Stimulated activated CD8-positive, alpha-beta memory T cell treated with anti-CD3 and anti-CD28 coated beads, Interleukin-7, amount 100 ng/mL, for 24 hours (primary cell): ENCODE results near the gene DDX41.
A peak's percentile ranks its signal among the peaks of the same experiment; 100 is the strongest.

Source experiments
- DNase-seq: peaks from one replicate; pipeline ENCODE4 v3.0.0-alpha.2; 2020; ENCODE audit warnings: low read depth

Gene DDX41

DNA sequence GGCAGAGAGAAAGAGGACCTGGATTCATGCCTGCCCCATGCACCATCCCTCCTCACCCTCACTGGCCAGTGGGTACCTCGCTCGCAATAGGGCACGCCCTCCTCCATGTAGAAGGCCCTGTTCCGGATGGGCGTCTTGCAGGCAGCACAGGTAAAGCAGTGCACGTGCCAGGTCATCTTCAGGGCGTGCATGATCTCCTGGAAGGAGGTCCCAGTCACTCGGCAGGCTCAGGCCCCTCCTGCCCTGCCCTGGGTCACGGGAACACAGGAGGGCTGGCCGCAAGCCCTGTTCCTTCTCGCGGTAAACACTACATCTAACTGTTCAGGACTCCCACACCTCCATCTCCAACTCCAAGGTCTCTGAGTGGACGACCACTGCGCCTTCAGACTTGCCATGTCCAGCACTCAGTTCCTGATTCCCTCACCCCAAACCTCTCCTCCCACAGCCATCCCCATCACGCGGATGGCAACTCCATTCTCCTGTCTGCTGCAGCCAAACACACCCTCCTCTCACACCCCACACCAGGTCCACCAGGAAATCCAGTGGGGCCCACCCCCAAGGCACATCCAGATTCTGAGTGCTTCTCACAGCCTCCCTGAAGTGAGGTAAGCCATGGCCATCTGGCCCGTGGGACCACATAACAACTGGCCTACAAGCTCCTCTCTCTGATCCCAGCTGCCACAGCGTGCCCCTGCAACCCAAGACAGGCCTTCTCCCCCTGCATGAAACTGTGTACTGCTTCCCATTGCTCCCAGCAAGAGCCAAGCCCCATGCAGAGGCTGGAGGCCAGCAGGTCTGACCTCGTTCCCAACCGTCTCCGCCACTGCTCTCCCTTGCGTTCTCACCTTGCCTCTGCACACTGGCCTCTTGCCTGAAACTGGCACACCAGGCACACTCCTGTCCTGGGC is 32.5 kb downstream of the DDX41 start:
- no peak for DNase-seq

DNA sequence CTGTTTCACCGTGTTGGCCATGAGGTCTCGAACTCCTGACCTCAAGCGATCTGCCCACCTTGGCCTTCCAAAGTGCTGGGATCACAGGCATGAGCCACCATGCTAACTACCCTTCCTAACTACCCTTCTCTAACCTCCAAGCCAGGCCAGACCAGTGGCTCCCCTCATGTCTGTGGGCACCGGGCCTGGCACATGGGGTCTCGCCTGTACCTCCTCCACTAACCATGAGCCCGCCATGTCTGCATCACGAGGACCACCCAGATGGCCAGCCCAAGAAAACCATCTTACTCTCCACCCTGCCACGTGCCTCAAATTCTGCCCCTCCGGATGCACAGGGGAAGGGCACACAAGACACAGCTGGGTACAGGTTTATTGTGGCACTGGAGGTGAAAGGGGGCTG is 33.7 kb downstream of the DDX41 start:
- no peak for DNase-seq

DNA sequence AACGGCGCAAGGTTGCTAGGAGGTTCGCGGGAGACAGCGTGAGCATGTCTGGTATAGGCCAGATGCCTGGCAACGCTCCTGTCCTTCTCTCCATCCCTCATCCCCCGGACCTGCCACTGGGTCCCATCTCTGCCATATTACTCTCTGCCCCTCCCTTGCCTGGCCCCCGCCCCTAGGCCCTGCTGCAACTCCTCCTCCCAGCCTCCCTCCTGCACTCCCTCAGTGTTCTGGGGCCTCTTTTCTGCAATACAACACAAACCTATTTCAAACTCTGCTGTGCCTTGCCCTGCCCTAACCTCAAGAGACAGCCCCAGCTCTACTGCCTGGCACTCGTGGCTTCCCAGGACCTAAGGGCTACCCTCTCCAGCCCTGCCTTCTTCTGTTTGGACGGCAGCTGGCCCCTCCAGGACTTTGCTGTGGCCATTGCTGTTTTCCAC is 34.4 kb downstream of the DDX41 start:
- DNase-seq, result no peak

DNA sequence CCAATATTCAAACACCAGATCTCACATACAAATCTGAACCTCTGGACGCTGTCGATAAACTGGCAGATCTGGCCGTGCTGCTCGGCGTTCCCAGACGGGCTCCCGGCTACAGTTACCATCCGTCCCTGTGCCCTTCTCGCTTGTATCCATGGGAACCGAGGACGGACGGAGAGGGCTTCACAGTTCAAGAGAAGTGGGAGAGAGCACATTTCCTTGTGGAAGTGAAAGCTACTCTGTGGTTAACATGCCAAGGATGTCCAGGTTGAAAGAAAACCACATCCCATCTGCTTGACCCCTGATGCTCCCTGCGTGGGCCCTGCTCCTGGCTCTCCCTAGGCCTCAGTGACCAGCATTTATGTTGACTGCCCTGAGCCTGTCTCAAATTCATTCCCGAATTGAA is 37.0 kb downstream of the DDX41 start:
- DNase-seq, result no peak

DNA sequence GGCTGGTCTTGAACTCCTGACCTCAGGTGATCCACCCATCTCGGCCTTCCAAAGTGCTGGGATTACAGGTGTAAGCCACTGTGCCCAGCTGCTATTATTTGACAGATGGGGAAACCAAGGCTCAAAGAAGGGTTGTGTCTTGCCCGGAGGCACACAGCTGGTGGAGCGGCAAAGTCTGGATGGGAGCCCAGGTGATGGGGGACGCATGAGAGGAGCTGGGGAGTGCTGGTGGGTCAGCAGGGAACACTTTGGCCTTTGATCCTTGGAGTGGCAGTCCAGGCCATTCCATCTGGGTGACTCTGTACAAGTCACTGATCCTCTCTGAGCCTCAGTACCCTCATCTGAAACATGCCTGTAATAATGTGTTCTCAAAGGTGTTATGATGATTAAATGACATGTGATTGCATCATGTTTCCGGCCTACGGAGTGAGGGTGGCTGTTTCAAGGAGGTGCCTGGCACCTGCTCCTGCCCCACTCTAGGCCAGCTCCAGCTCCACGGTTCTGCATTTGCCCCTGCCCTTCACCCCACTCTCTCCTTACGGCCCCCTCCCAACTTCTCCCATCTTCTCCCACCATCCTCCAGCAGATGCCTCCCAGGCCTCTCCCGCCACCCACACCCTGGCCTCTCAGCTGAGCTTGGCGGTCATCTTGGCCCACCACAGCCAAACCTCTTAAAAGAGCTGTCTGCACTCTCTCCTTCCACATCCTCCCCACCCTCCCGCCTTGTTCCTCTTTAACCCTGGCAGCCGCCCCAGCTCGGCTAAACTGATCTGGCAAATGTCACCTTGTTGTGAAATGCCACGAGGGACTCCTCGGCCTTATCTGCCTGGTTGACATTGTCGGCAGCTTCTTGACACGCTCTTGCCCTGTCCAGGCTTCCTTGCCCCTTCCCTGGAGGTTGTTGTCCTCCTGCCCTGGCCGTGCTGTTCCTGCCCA is 37.8 kb downstream of the DDX41 start:
- no peak for DNase-seq

GRCh38 chr5:177477701-177478477 is 38.9 kb downstream of the DDX41 start:
- no peak for DNase-seq

- no peak for DNase-seq
Measured at GRCh38 chr5:177476531-177477233, 40.1 kb downstream of the DDX41 start.

DNA sequence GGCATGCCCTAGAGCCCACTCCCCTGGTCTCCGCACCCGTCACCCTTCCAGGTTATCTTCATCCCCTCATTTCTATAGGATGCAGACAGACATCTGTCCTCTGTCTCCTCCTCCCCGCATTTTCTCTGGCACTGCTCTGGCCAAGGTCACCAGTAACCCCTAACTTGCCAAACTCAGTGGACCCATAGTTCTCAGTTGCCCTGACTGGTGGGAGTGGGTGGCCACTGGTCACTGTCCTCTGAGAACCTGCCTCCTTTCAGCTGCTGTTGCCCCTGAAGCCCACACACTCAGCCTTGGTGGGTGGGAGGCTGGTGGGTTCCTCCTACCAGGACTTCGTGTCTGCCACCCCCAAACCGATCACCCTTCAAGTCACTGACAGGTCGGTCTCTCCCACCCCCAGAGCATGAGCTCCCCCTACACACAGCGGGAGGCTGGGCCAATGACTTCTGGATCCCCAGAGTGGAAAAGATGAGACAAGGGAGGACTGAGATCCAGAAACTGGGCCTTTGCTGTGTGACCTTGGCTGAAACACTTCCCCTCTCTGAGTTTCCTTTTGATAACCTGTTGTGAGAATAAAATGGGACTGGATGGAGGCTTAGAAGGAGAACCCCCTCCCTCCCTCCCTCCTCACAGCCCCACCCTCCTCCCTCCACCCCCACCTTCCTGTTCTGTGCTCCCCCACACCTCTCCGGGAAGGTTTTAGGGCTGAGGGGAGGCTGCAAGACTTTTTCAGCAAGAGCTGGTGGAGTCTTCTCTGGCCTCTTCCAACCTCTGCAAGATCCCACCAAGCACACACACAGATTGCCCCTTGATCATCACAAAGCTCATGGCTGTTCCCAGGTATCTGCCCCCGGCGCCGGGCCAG is 41.0 kb downstream of the DDX41 start:
- no peak for DNase-seq

- DNase-seq, result no peak
Measured at GRCh38 chr5:177474846-177475562, 41.8 kb downstream of the DDX41 start.

GRCh38 chr5:177474002-177474476 is 42.7 kb downstream of the DDX41 start:
- DNase-seq, result no peak

DNA sequence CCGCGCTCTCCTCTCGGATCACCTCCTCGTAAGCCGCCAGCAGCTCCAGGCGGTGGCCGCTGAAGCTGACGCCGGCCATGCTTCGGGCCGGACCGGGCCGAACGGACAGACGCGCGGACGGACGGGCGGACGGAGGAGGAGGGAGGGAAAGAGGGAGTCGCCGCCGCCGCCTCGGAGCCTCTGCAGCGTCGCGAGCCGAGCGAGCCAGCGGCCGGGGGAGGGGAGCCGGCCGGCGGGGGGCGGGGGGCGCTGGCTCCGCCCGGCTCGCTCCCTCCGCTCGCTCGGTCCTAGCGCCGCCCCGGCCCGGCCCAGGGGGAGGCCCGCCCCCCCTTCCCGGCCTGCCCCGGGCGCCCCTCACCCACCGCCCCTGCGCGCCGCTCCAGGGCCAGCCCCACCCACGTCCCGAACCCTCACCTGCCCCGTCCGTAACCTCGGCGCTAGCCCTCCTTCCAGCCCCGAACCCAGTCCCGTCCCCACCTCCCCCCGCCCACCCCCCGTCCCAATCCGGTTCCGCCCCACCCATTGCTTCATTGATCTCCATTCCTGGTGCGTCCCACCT is 43.2 kb downstream of the DDX41 start, which contains the start of gene DBN1:
Gene DBN1 (minus strand): TSS at position 192 of the 559 bp plus-strand sequence. CDS start 113 bp downstream, at position 79.
- no peak for DNase-seq

DNA sequence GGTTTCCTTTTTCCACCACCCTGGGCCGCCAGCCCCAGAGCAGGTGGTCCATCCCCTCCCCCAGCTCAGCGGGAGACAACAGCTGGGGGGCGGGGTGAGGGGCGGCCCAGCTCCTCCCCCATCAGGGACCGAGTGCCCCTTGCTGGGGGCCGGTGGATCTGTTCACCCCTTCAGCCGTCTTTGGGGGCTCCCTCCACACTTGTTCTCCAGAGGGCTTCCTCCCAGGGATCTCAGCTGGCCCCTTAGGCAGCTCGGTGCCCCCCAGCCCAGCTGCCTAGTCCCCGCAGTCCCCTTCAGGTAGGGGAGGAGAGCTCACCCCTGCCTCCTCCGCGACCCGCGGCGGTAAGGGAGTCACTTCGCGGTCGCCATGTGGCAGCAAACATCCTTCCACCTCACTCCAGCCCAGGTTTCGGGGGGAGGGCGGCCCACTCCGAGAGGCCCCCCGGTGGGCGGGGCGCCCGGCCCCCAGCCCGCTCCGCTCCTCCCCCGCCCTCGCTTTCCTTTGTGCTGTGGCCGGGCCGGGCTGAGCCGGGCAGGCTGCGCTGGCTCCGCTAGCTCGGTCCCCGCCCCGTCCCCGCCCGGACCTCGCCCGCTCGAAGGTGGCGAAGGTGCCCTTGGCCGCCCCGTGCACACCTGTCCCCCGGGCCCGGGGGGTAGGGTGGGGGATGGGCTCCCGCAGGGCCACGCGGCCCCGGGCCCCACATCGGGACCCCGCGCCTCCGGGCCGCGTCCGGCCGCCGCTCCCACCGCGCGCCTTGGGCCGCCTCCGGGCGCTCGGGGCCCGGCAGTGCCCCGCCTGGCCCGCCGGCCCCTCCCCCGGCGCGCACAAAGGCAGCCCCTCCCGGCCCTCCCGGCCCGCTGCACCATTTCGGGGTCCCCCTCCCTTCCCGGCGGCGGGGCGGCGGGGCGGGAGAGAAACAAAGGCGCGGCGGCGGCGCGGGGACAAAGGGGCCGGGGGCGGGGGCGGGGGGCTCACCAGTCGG is 44.0 kb downstream of the DDX41 start:
- peak; percentile 48 for DNase-seq

- no peak for DNase-seq
Measured at GRCh38 chr5:177471610-177472356, 45.0 kb downstream of the DDX41 start.

DNA sequence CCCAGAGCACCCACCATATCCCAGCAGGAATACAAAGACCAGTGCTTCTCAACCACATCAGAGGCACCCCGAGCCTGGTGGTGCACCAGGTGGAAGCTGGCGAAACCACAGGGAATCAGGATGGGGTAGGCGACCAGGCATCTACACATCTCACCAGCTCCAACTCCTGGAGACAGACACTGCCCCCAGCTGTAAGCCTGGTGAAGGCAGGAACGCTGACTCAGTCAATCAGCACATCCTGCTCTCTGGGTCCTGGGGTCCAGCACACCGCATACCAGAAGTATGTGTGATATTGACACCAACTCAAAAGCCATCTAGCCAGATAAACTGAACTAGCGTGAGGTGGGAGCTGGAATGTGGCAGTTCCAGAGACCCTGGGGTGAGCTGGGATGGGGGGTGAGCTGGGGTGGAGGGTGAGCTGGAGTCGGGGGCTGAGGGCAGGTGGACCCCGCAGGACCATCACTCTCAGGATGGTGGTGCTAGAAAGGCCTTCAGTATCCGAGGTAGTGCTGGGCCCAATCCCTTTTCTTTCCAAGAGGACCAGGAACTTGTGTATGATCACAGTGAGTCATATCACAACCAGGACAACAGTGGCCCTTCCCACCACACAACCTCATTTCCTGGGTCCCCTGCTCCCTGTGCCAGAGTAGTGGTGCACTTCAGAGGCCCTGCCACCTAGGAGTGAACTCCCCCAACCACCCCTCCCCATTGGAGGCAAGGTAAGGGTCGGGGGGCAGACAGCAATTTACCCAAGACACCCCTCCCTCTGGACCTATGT is 45.8 kb downstream of the DDX41 start:
- no peak for DNase-seq

GRCh38 chr5:177469750-177470525 is 46.8 kb downstream of the DDX41 start:
- no peak for DNase-seq
